HepG2 (cell line): ENCODE data around the gene BATF2. TPM values are rescaled to one million over a fixed set of nuclear protein-coding genes. Genes with fewer than 3 reads are reported as not detected.

ENCODE experiments used
- GTF3A ChIP-seq: sonication (generic); formaldehyde crosslinking; conservative IDR thresholded peaks from 2 replicates; pipeline ENCODE4 v1.4.0; 2020; ENCODE audit warnings: mild to moderate bottlenecking, missing genetic modification reagents
- KAT8 ChIP-seq: IDR thresholded peaks from 2 replicates; pipeline ENCODE4 v1.6.1; 2016; ENCODE audit warnings: missing genetic modification reagents, missing compliant biosample characterization
- KLF9 ChIP-seq: IDR thresholded peaks from 2 replicates; pipeline ENCODE4 v1.6.1; 2016; ENCODE audit warnings: low read depth
- MED13 ChIP-seq: sonication (generic); formaldehyde crosslinking; IDR thresholded peaks from 2 replicates; pipeline ENCODE4 v1.5.0; 2020; ENCODE audit warnings: missing genetic modification reagents
- PHF8 ChIP-seq: sonication (generic); formaldehyde crosslinking; IDR thresholded peaks from 2 replicates; pipeline ENCODE4 v1.5.0; 2020; ENCODE audit warnings: missing genetic modification reagents
- POGZ ChIP-seq: sonication (generic); formaldehyde crosslinking; IDR thresholded peaks from 2 replicates; pipeline ENCODE4 v1.4.0; 2020; ENCODE audit warnings: mild to moderate bottlenecking, missing genetic modification reagents
- SMC3 ChIP-seq: IDR thresholded peaks from 2 replicates; pipeline ENCODE4 v1.6.1; 2011; ENCODE audit warnings: low read length, improper control_type of control experiment
- TARDBP ChIP-seq: sonication (generic); formaldehyde crosslinking; IDR thresholded peaks from 2 replicates; pipeline ENCODE4 v1.8.0; 2022; ENCODE audit warnings: mild to moderate bottlenecking, missing genetic modification reagents
- TSC22D2 ChIP-seq: sonication (generic); formaldehyde crosslinking; IDR thresholded peaks from 2 replicates; pipeline ENCODE4 v1.5.1; 2020; ENCODE audit warnings: missing genetic modification reagents, mild to moderate bottlenecking, borderline replicate concordance
- ZNF143 ChIP-seq: sonication (generic); formaldehyde crosslinking; IDR thresholded peaks from 2 replicates; pipeline ENCODE4 v1.4.0; 2020; ENCODE audit warnings: missing genetic modification reagents
- ZNF232 ChIP-seq: sonication (generic); formaldehyde crosslinking; IDR thresholded peaks from 2 replicates; pipeline ENCODE4 v1.4.0; 2020; ENCODE audit warnings: missing genetic modification reagents, borderline replicate concordance
- ZNF292 ChIP-seq: sonication (generic); formaldehyde crosslinking; IDR thresholded peaks from 2 replicates; pipeline ENCODE4 v1.8.1; 2022; ENCODE audit warnings: mild to moderate bottlenecking, low read depth, missing genetic modification reagents, borderline replicate concordance
- ZNF30 ChIP-seq: sonication (generic); formaldehyde crosslinking; IDR thresholded peaks from 2 replicates; pipeline ENCODE4 v1.5.0; 2020; ENCODE audit warnings: mild to moderate bottlenecking, missing genetic modification reagents
- ZNF333 ChIP-seq: sonication (generic); formaldehyde crosslinking; IDR thresholded peaks from 2 replicates; pipeline ENCODE4 v1.4.0; 2020; ENCODE audit warnings: mild to moderate bottlenecking, missing genetic modification reagents, borderline replicate concordance
- polyA plus RNA-seq, 8 experiments: library from polyadenylated mRNA; depleted of rRNA in 3 of 8; stranded (reverse) in 7 of 8; unstranded in 1 of 8; fragments of >200 nt; fragmentation: Illumina TruSeq in 4 of 8; extraction: Trizol in 4 of 8; gene quantifications; 2 replicates each; pipeline versions ENCODE4 v1.2.1 to v1.2.3, GENCODE V29; 2011 to 2016; ENCODE audit warnings: low read depth in 4 of 8, missing spikeins in 1 of 8, mixed read lengths in 1 of 8; ENCODE audit not compliant: insufficient read depth in 1 of 8
- total RNA-seq, 5 experiments: library from RNA; depleted of rRNA; stranded (reverse); fragments of >200 nt; fragmentation: Illumina TruSeq; extraction: Trizol; gene quantifications; 2 replicates each; pipeline ENCODE4 v1.2.3, GENCODE V29; 2016; ENCODE audit warnings: low read depth in 1 of 5
- TF ChIP-seq, protein P1 (sequence below): sonication (generic); formaldehyde crosslinking; IDR thresholded peaks from 2 replicates; pipeline ENCODE4 v1.5.0; 2020; ENCODE audit warnings: mild to moderate bottlenecking, missing genetic modification reagents
- TF ChIP-seq, protein P2 (sequence below): sonication (generic); formaldehyde crosslinking; conservative IDR thresholded peaks from 2 replicates; pipeline ENCODE4 v1.8.0; 2022; ENCODE audit warnings: missing genetic modification reagents
- TF ChIP-seq, protein P3 (sequence below): sonication (generic); formaldehyde crosslinking; IDR thresholded peaks from 2 replicates; pipeline ENCODE4 v1.8.1; 2023; ENCODE audit warnings: mild to moderate bottlenecking, inconsistent platforms, moderate library complexity, missing genetic modification reagents, borderline replicate concordance
- TF ChIP-seq, protein P4 (sequence below): sonication (generic); formaldehyde crosslinking; IDR thresholded peaks from 2 replicates; pipeline ENCODE4 v1.5.0; 2020; ENCODE audit warnings: missing genetic modification reagents, mild to moderate bottlenecking, borderline replicate concordance
- TF ChIP-seq, protein P5 (sequence below): sonication (generic); formaldehyde crosslinking; IDR thresholded peaks from 2 replicates; pipeline ENCODE4 v1.4.0; 2020; ENCODE audit warnings: mild to moderate bottlenecking, missing genetic modification reagents

The BATF2 gene
- total and polyA plus RNA-seq, 2 of the 13 experiments (the other 11 are each of a cell fraction or from before 2014, with no cell fraction given): 2.8 to 3.9 TPM

DNA sequence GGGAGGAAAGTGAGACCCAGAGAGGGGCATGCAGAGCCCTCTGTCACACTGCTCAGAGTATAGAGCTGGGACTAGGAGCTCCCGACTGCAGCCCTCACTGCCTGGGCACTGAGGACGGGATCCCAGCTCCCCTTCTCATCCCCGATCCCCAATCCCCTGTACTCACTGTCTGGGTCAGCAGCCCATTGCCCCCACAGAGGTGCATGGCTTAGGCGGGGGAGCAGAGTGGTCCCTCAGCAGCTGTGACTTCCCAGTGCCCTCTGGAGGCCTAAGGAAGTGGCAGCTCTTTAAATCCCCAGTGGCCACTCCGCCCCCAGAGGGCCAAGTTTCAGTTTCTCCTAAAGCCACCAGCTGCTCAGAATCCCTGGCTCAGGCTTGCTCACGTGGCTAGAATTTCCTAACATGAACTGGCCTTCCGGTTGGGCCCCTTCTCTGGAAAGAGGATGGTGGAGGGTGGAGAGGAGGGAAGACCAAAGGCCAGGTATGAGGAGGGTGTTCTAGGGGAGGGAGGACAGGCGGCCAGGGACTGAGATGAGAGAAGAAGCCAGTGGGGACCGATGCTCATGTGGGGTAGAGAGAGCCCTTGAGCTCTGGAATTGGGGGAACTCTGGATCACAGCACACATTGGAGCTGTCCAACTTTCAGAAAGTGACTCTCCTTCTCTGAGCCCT lies at the start of gene BATF2 (continued):
- TF ChIP-seq, protein P1, sequence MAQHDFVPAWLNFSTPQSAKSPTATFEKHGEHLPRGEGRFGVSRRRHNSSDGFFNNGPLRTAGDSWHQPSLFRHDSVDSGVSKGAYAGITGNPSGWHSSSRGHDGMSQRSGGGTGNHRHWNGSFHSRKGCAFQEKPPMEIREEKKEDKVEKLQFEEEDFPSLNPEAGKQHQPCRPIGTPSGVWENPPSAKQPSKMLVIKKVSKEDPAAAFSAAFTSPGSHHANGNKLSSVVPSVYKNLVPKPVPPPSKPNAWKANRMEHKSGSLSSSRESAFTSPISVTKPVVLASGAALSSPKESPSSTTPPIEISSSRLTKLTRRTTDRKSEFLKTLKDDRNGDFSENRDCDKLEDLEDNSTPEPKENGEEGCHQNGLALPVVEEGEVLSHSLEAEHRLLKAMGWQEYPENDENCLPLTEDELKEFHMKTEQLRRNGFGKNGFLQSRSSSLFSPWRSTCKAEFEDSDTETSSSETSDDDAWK: no peak
- TF ChIP-seq TARDBP (CRISPR knock-in tag) (peak; percentile 81; the same call in 1 of the 2 replicates), ZNF292 (peak; percentile 59; the same call in 1 of the 2 replicates), ZNF143 (peak; percentile 61), SMC3 (peak; percentile 61), ZNF232 (CRISPR knock-in tag) (no peak), KAT8 (CRISPR knock-in tag) (peak; percentile 88), ZNF30 (CRISPR knock-in tag) (no peak), KLF9 (CRISPR knock-in tag) (no peak), POGZ (CRISPR knock-in tag) (peak; percentile 67), ZNF333 (CRISPR knock-in tag) (no peak), GTF3A (CRISPR knock-in tag) (no peak), MED13 (CRISPR knock-in tag) (no peak), TSC22D2 (CRISPR knock-in tag) (peak; percentile 51; the same call in 1 of the 2 replicates), PHF8 (CRISPR knock-in tag) (peak; percentile 65)
- TF ChIP-seq, protein P2, sequence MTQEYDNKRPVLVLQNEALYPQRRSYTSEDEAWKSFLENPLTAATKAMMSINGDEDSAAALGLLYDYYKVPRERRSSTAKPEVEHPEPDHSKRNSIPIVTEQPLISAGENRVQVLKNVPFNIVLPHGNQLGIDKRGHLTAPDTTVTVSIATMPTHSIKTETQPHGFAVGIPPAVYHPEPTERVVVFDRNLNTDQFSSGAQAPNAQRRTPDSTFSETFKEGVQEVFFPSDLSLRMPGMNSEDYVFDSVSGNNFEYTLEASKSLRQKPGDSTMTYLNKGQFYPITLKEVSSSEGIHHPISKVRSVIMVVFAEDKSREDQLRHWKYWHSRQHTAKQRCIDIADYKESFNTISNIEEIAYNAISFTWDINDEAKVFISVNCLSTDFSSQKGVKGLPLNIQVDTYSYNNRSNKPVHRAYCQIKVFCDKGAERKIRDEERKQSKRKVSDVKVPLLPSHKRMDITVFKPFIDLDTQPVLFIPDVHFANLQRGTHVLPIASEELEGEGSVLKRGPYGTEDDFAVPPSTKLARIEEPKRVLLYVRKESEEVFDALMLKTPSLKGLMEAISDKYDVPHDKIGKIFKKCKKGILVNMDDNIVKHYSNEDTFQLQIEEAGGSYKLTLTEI (CRISPR knock-in tag): no peak
- TF ChIP-seq, protein P3, sequence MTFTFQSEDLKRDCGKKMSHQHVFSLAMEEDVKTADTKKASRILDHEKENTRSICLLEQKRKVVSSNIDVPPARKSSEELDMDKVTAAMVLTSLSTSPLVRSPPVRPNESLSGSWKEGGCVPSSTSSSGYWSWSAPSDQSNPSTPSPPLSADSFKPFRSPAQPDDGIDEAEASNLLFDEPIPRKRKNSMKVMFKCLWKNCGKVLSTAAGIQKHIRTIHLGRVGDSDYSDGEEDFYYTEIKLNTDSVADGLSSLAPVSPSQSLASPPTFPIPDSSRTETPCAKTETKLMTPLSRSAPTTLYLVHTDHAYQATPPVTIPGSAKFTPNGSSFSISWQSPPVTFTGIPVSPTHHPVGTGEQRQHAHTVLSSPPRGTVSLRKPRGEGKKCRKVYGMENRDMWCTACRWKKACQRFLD (CRISPR knock-in tag): no peak
- TF ChIP-seq, protein P4, sequence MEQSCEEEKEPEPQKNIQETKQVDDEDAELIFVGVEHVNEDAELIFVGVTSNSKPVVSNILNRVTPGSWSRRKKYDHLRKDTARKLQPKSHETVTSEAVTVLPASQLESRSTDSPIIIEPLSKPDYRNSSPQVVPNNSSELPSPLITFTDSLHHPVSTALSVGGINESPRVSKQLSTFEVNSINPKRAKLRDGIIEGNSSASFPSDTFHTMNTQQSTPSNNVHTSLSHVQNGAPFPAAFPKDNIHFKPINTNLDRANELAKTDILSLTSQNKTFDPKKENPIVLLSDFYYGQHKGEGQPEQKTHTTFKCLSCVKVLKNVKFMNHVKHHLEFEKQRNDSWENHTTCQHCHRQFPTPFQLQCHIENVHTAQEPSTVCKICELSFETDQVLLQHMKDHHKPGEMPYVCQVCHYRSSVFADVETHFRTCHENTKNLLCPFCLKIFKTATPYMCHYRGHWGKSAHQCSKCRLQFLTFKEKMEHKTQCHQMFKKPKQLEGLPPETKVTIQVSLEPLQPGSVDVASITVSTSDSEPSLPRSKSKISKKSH: peak; percentile 65; the same call in 1 of the 2 replicates
- TF ChIP-seq, protein P5, sequence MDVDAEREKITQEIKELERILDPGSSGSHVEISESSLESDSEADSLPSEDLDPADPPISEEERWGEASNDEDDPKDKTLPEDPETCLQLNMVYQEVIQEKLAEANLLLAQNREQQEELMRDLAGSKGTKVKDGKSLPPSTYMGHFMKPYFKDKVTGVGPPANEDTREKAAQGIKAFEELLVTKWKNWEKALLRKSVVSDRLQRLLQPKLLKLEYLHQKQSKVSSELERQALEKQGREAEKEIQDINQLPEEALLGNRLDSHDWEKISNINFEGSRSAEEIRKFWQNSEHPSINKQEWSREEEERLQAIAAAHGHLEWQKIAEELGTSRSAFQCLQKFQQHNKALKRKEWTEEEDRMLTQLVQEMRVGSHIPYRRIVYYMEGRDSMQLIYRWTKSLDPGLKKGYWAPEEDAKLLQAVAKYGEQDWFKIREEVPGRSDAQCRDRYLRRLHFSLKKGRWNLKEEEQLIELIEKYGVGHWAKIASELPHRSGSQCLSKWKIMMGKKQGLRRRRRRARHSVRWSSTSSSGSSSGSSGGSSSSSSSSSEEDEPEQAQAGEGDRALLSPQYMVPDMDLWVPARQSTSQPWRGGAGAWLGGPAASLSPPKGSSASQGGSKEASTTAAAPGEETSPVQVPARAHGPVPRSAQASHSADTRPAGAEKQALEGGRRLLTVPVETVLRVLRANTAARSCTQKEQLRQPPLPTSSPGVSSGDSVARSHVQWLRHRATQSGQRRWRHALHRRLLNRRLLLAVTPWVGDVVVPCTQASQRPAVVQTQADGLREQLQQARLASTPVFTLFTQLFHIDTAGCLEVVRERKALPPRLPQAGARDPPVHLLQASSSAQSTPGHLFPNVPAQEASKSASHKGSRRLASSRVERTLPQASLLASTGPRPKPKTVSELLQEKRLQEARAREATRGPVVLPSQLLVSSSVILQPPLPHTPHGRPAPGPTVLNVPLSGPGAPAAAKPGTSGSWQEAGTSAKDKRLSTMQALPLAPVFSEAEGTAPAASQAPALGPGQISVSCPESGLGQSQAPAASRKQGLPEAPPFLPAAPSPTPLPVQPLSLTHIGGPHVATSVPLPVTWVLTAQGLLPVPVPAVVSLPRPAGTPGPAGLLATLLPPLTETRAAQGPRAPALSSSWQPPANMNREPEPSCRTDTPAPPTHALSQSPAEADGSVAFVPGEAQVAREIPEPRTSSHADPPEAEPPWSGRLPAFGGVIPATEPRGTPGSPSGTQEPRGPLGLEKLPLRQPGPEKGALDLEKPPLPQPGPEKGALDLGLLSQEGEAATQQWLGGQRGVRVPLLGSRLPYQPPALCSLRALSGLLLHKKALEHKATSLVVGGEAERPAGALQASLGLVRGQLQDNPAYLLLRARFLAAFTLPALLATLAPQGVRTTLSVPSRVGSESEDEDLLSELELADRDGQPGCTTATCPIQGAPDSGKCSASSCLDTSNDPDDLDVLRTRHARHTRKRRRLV (CRISPR knock-in tag): no peak
